H1 (cell line): ENCODE results near the gene PITX1. TPM values are rescaled to one million over a fixed set of nuclear protein-coding genes. Genes with fewer than 3 reads are reported as not detected.

Source experiments
- CTCF ChIA-PET: fragments of 300-600 bp; sonication (Branson Sonifier 250); formaldehyde crosslinking; loops from one replicate; lab custom pipeline; 2021; ENCODE audit not compliant: partially characterized antibody; lab: Charles Lee
- POLR2A ChIA-PET: fragments of 300-600 bp; sonication (Branson Sonifier 250); formaldehyde crosslinking; loops from one replicate; lab custom pipeline; 2021; ENCODE audit warnings: inconsistent platforms; ENCODE audit not compliant: partially characterized antibody; lab: Charles Lee
- DNase-seq, 2 experiments: peaks; one replicate each; pipeline versions ENCODE4 v3.0.0 to v3.0.0-alpha.2; 2010 to 2022; ENCODE audit warnings: low spot score in 2 of 2, low read depth in 1 of 2, mixed read lengths in 1 of 2
- FAIRE-seq: peaks from 2 replicates; lab custom pipeline; 2011; peaks lifted over from hg19 to GRCh38; lab: Jason Lieb, UNC
- H2AFZ ChIP-seq: 2 replicates; pipeline ENCODE4 v1.8.1; 2012; ENCODE audit warnings: low read length, inconsistent platforms
- H2AK5ac ChIP-seq: 2 replicates; pipeline ENCODE4 v1.6.1; 2013; ENCODE audit warnings: low read depth, low read length
- H2BK120ac ChIP-seq: replicated peaks from 2 replicates; pipeline ENCODE3; 2013; ENCODE audit warnings: low read depth, low read length, inconsistent platforms
- H2BK12ac ChIP-seq: 2 replicates; pipeline ENCODE4 v1.6.1; 2013; ENCODE audit warnings: low read depth, low read length
- H2BK15ac ChIP-seq: 2 replicates; pipeline ENCODE4 v1.6.1; 2013; ENCODE audit warnings: low read length
- H2BK20ac ChIP-seq: 2 replicates; pipeline ENCODE4 v1.6.1; 2013; ENCODE audit warnings: low read length
- H2BK5ac ChIP-seq: 2 replicates; pipeline ENCODE4 v1.6.1; 2013; ENCODE audit warnings: low read depth, low read length
- H3K14ac ChIP-seq: 2 replicates; pipeline ENCODE4 v1.6.1; 2013; ENCODE audit warnings: inconsistent platforms; ENCODE audit not compliant: insufficient read length
- H3K18ac ChIP-seq: 2 replicates; pipeline ENCODE4 v1.6.1; 2013; ENCODE audit warnings: low read length; ENCODE audit errors: extremely low read depth
- H3K23ac ChIP-seq: 2 replicates; pipeline ENCODE4 v1.6.1; 2013; ENCODE audit warnings: inconsistent platforms; ENCODE audit not compliant: insufficient read length
- H3K23me2 ChIP-seq: 2 replicates; pipeline ENCODE4 v1.6.1; 2013; ENCODE audit warnings: low read depth, low read length
- H3K27ac ChIP-seq: 2 replicates; pipeline ENCODE4 v1.6.1; 2011; ENCODE audit warnings: low read depth, low read length, inconsistent platforms
- H3K27me3 ChIP-seq, 4 experiments: replicated peaks in 1 of 4; 1 replicate in 1 of 4; 2 replicates in 3 of 4; pipeline versions ENCODE4 v1.6.1 to v1.8.1; 2011 to 2013; ENCODE audit warnings: low read length in 3 of 4, mild to moderate bottlenecking in 3 of 4, inconsistent platforms in 2 of 4, mixed read lengths in 2 of 4, moderate library complexity in 1 of 4; ENCODE audit not compliant: control insufficient read depth in 3 of 4, insufficient read depth in 3 of 4; ENCODE audit errors: extremely low read depth in 1 of 4
- H3K36me3 ChIP-seq, 4 experiments: 2 replicates each; pipeline versions ENCODE4 v1.6.1 to v1.8.1; 2011 to 2013; ENCODE audit warnings: mild to moderate bottlenecking in 4 of 4, low read length in 3 of 4, moderate library complexity in 2 of 4, control low read depth in 1 of 4, inconsistent platforms in 1 of 4; ENCODE audit not compliant: insufficient read depth in 4 of 4, control insufficient read depth in 2 of 4
- H3K4ac ChIP-seq: replicated peaks from 2 replicates; pipeline ENCODE3; 2013; ENCODE audit warnings: low read length, low read depth, mixed read lengths, inconsistent platforms; ENCODE audit not compliant: insufficient read length
- H3K4me1 ChIP-seq, 4 experiments: replicated peaks in 1 of 4; 1 replicate in 1 of 4; 2 replicates in 3 of 4; pipeline versions ENCODE4 v1.6.1 to v1.8.1; 2011 to 2013; ENCODE audit warnings: low read length in 3 of 4, inconsistent platforms in 2 of 4, mixed read lengths in 1 of 4; ENCODE audit not compliant: insufficient read depth in 4 of 4, control insufficient read depth in 3 of 4
- H3K4me2 ChIP-seq, 2 experiments: 2 replicates each; pipeline versions ENCODE4 v1.6.1 to v1.8.1; 2011 to 2013; ENCODE audit warnings: low read depth in 2 of 2, low read length in 2 of 2, control low read depth in 1 of 2, inconsistent platforms in 1 of 2, mild to moderate bottlenecking in 1 of 2; ENCODE audit not compliant: insufficient read depth in 1 of 2
- H3K4me3 ChIP-seq, 4 experiments: fragments of 200-600, 300-600 bp in 1 of 4; sonication (generic), shearing (Covaris generic), sonication (Bioruptor Twin) in 1 of 4; 2 replicates each; pipeline versions ENCODE4 v1.5.1 to v1.8.1; 2011 to 2016; ENCODE audit warnings: low read length in 4 of 4, low read depth in 3 of 4, control low read depth in 2 of 4, inconsistent platforms in 2 of 4, mild to moderate bottlenecking in 2 of 4, mixed read lengths in 1 of 4, moderate library complexity in 1 of 4; ENCODE audit not compliant: insufficient read depth in 2 of 4; ENCODE audit errors: extremely low read depth in 1 of 4
- H3K56ac ChIP-seq: replicated peaks from 2 replicates; pipeline ENCODE3; 2013; ENCODE audit warnings: low read depth, mild to moderate bottlenecking, mixed read lengths, low read length, inconsistent platforms; ENCODE audit not compliant: insufficient read length
- H3K79me1 ChIP-seq: 2 replicates; pipeline ENCODE4 v1.6.1; 2013; ENCODE audit warnings: low read depth, low read length, control low read depth
- H3K79me2 ChIP-seq, 2 experiments: 2 replicates each; pipeline versions ENCODE4 v1.6.1 to v1.8.1; 2012 to 2013; ENCODE audit warnings: low read length in 2 of 2, mild to moderate bottlenecking in 2 of 2, inconsistent platforms in 1 of 2; ENCODE audit not compliant: insufficient read depth in 2 of 2, control insufficient read depth in 1 of 2
- H3K9ac ChIP-seq, 4 experiments: replicated peaks in 1 of 4; 1 replicate in 1 of 4; 2 replicates in 3 of 4; pipeline versions ENCODE4 v1.6.1 to v1.8.1; 2011 to 2013; ENCODE audit warnings: low read depth in 3 of 4, low read length in 3 of 4, control low read depth in 2 of 4, mild to moderate bottlenecking in 2 of 4, moderate library complexity in 2 of 4, inconsistent platforms in 1 of 4; ENCODE audit errors: extremely low read depth in 1 of 4
- H3K9me3 ChIP-seq, 2 experiments: 2 replicates each; pipeline versions ENCODE4 v1.6.1 to v1.8.1; 2012 to 2013; ENCODE audit warnings: mild to moderate bottlenecking in 2 of 2, moderate library complexity in 2 of 2, control low read depth in 1 of 2, inconsistent platforms in 1 of 2, low read depth in 1 of 2, low read length in 1 of 2, mixed read lengths in 1 of 2; ENCODE audit not compliant: insufficient read depth in 2 of 2
- H4K20me1 ChIP-seq, 2 experiments: replicated peaks in 1 of 2; 2 replicates each; pipeline versions ENCODE3 to v1.8.1; 2011 to 2013; ENCODE audit warnings: inconsistent platforms in 2 of 2, low read length in 2 of 2, mild to moderate bottlenecking in 1 of 2; ENCODE audit not compliant: insufficient read depth in 2 of 2, control insufficient read depth in 1 of 2
- H4K5ac ChIP-seq: 2 replicates; pipeline ENCODE4 v1.6.1; 2013; ENCODE audit warnings: low read length, low read depth, mixed read lengths, inconsistent platforms; ENCODE audit not compliant: insufficient read length
- H4K8ac ChIP-seq: 2 replicates; pipeline ENCODE4 v1.8.0; 2013; ENCODE audit warnings: mild to moderate bottlenecking, moderate library complexity, low read length, inconsistent platforms; ENCODE audit not compliant: insufficient read depth; ENCODE audit errors: extremely low read depth
- H4K91ac ChIP-seq: replicated peaks from 2 replicates; pipeline ENCODE3; 2013; ENCODE audit warnings: low read length, mixed read lengths, inconsistent platforms; ENCODE audit not compliant: insufficient read length
- EP300 ChIP-seq, 2 experiments: IDR thresholded peaks; 1 replicate in 1 of 2; 2 replicates in 1 of 2; pipeline ENCODE4 v1.6.1; 2011 to 2012; ENCODE audit warnings: low read depth in 2 of 2, low read length in 2 of 2, mild to moderate bottlenecking in 2 of 2, borderline replicate concordance in 1 of 2, inconsistent platforms in 1 of 2, moderate library complexity in 1 of 2
- EZH2 ChIP-seq: fragments of 200-600 bp; sonication (generic); IDR thresholded peaks from 2 replicates; pipeline ENCODE4 v1.7.1; 2012; ENCODE audit warnings: low read depth, mild to moderate bottlenecking, moderate library complexity, low read length, inconsistent platforms; ENCODE audit not compliant: severe bottlenecking
- GABPA ChIP-seq: IDR thresholded peaks from 2 replicates; pipeline ENCODE4 v1.6.1; 2011; ENCODE audit warnings: mild to moderate bottlenecking, low read length, moderate library complexity, borderline replicate concordance; ENCODE audit not compliant: insufficient read depth
- HDAC6 ChIP-seq: IDR thresholded peaks from one replicate; pipeline ENCODE4 v1.7.1; 2012; ENCODE audit warnings: low read depth, mild to moderate bottlenecking, inconsistent platforms, low read length, moderate library complexity
- JUN ChIP-seq: IDR thresholded peaks from 2 replicates; pipeline ENCODE4 v1.6.1; 2011; ENCODE audit warnings: low read depth, mild to moderate bottlenecking, improper control_type of control experiment, low read length
- JUND ChIP-seq: IDR thresholded peaks from 2 replicates; pipeline ENCODE4 v1.6.1; 2011; ENCODE audit warnings: mild to moderate bottlenecking, improper control_type of control experiment, low read length
- KDM1A ChIP-seq: fragments of 200-600, 300-600 bp; sonication (generic); IDR thresholded peaks from 2 replicates; pipeline ENCODE4 v1.7.1; 2016; ENCODE audit warnings: mild to moderate bottlenecking, low read length, borderline replicate concordance
- MAFK ChIP-seq: IDR thresholded peaks from 2 replicates; pipeline ENCODE4 v1.6.1; 2012; ENCODE audit warnings: low read depth, mild to moderate bottlenecking, improper control_type of control experiment, low read length
- RBBP5 ChIP-seq: IDR thresholded peaks from 2 replicates; pipeline ENCODE4 v1.7.1; 2012; ENCODE audit warnings: low read depth, mild to moderate bottlenecking, inconsistent platforms, low read length, moderate library complexity, borderline replicate concordance
- SIX5 ChIP-seq: IDR thresholded peaks from 2 replicates; pipeline ENCODE4 v1.6.1; 2011; ENCODE audit warnings: mild to moderate bottlenecking, low read depth, low read length
- WGBS, 2 experiments: shearing (Covaris generic) in 1 of 2; methylation state at CpG; one replicate each; pipeline versions ENCODE4 v1.1.6 to v1.1.7; 2013 to 2015; ENCODE audit warnings: low lambda C conversion rate in 2 of 2, mixed read lengths in 2 of 2, inconsistent platforms in 1 of 2, low coverage in 1 of 2, missing lambda C conversion rate in 1 of 2; ENCODE audit not compliant: insufficient replicate concordance in 2 of 2, insufficient coverage in 1 of 2, insufficient read length in 1 of 2; ENCODE audit errors: extremely low coverage in 1 of 2, missing lambda C conversion rate in 1 of 2; 5-methylcytosine and 5-hydroxymethylcytosine counted together
- polyA plus RNA-seq, 7 experiments: library from polyadenylated mRNA; depleted of rRNA in 3 of 7; stranded (reverse) in 5 of 7; unstranded in 2 of 7; fragments of >200 nt in 5 of 7; fragments of 200-250 nt in 2 of 7; gene quantifications; 1 replicate in 5 of 7; 2 replicates in 1 of 7; 4 replicates in 1 of 7; pipeline versions ENCODE4 v1.2.1 to v1.2.3, GENCODE V29; 2011 to 2013; ENCODE audit warnings: missing spikeins in 2 of 7, mixed read lengths in 2 of 7
- total RNA-seq: library from RNA; stranded (reverse); fragmentation: NEBNext Ultra II Directional; extraction: Animal tissue kit (Norgen Biotek cat#: 25700); gene quantifications from 2 replicates; pipeline ENCODE4 v1.2.1, GENCODE V29; 2021
- TF ChIP-seq, protein P1 (sequence below): IDR thresholded peaks from 2 replicates; pipeline ENCODE4 v1.6.1; 2011; ENCODE audit warnings: low read depth, mild to moderate bottlenecking, low read length; ENCODE audit not compliant: insufficient read depth
- TF ChIP-seq, protein P2 (sequence below): IDR thresholded peaks from 2 replicates; pipeline ENCODE4 v1.6.1; 2012; ENCODE audit warnings: inconsistent platforms

The PITX1 gene
- total and polyA plus RNA-seq, 2 of the 8 experiments (the other 6 are each of a cell fraction or from before 2014, with no cell fraction given): 0.03 TPM; not detected in 1

DNA sequence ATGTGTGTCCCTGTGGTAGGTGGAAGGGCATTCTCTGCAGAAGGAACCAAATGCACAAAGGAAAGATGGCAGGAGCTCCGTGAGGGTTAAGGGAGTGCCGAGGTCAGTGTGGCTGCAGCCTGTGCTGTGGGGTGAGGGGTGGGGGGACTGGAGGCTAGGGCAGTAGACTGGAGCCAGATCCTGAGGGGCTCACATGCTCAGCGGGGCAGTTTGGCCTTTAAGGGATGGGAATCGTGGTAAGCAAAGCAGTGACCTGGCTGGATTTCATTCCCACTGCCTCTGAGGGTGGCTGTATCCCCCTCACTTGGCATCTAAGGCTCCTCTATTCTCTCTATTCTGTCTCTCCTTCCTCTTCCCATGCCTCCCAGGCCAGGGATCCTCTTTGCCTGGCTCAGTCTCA, 15.6 kb downstream of the PITX1 start:
- H3K36me3 ChIP-seq: no peaks in the 10 kb centered on the region
- no peaks in the 10 kb centered on the region for H3K9me3 ChIP-seq
- H2BK5ac ChIP-seq: no peak overlapping the region
- H3K14ac ChIP-seq: no peak overlapping the region
- no peaks in the 10 kb centered on the region; a peak in 1 of 4 replicates for H3K79me2 ChIP-seq
- H3K27me3 ChIP-seq: peaks cover 0 to 2% (median 0%) of the 10 kb centered on the region in 4 experiments; a peak in 2 of 7 replicates
- no peak overlapping the region for H2AK5ac ChIP-seq
- no peak overlapping the region for H3K56ac ChIP-seq
- no peak overlapping the region for H4K8ac ChIP-seq
- H4K5ac ChIP-seq: no peak overlapping the region
- H3K4me1 ChIP-seq: peaks cover 0 to 6% (median under 1%) of the 10 kb centered on the region in 4 experiments; a peak in 1 of 7 replicates
- WGBS, 2 experiments: 75% methylated on average over 4 of the region's 4 CpGs; no CpG with 5 or more reads in 1 of the 2 experiments
- H3K4ac ChIP-seq: no peak overlapping the region
- DNase-seq (no peak), FAIRE-seq (no peak)
- no peak overlapping the region for H2BK120ac ChIP-seq
- POLR2A ChIA-PET: interaction anchor here (1.2 kb wide), 1 partner anchor 114 kb away, joined by 4 read pairs; the partner anchor contains the start of gene PCBD2
- no peak overlapping the region for H3K27ac ChIP-seq
- H2BK12ac ChIP-seq: no peak overlapping the region
- no peaks in the 10 kb centered on the region for H3K79me1 ChIP-seq
- no peak overlapping the region for H2BK15ac ChIP-seq
- H3K23ac ChIP-seq: no peak overlapping the region
- H4K91ac ChIP-seq: no peak overlapping the region
- CTCF ChIA-PET: interaction anchor here (0.6 to 1.9 kb wide), 6 partner anchors 8 to 193 kb away, joined by 3 to 7 read pairs (median 4); no protein-coding TSS in a partner anchor
- H3K4me3 ChIP-seq: no peak overlapping the region
- no peaks in the 10 kb centered on the region for H4K20me1 ChIP-seq
- no peak overlapping the region for H2AFZ ChIP-seq
- no peak overlapping the region for H3K4me2 ChIP-seq
- H3K9ac ChIP-seq: no peak overlapping the region
- H3K23me2 ChIP-seq: no peaks in the 10 kb centered on the region
- H3K18ac ChIP-seq: no peak overlapping the region
- no peak overlapping the region for H2BK20ac ChIP-seq
- TF ChIP-seq GABPA (no peak), JUN (no peak), KDM1A (no peak), JUND (no peak), EP300 (IDR thresholded peaks at IDR 0.05; ENCODE audit: borderline replicate concordance in 1 of 2, low read depth in 2 of 2, low read length in 2 of 2) (no peak), SIX5 (no peak), MAFK (no peak), EZH2 (no peak), RBBP5 (no peak), HDAC6 (no peak)
- TF ChIP-seq, protein P1, sequence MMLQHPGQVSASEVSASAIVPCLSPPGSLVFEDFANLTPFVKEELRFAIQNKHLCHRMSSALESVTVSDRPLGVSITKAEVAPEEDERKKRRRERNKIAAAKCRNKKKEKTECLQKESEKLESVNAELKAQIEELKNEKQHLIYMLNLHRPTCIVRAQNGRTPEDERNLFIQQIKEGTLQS: no peak
- TF ChIP-seq, protein P2, sequence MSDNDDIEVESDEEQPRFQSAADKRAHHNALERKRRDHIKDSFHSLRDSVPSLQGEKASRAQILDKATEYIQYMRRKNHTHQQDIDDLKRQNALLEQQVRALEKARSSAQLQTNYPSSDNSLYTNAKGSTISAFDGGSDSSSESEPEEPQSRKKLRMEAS: no peak
